BLaER1 treated with 17β-estradiol and CSF1 and Interleukin-3, amounts not matched to agents 10 nM and 100 nM (cell line): ENCODE data around the gene UBE2A.

Experiments
- H3K27ac ChIP-seq, 11 experiments: shearing (Covaris generic); formaldehyde crosslinking; 2 replicates each; pipeline ENCODE4 v1.8.1; 2022
- H3K27me3 ChIP-seq, 11 experiments: shearing (Covaris generic); formaldehyde crosslinking; 2 replicates each; pipeline ENCODE4 v1.8.1; 2022
- H3K36me3 ChIP-seq, 11 experiments: shearing (Covaris generic); formaldehyde crosslinking; 2 replicates each; pipeline ENCODE4 v1.8.1; 2022
- H3K4me1 ChIP-seq, 10 experiments: shearing (Covaris generic); formaldehyde crosslinking; 2 replicates each; pipeline ENCODE4 v1.8.1; 2022
- H3K4me2 ChIP-seq, 11 experiments: shearing (Covaris generic); formaldehyde crosslinking; 2 replicates each; pipeline ENCODE4 v1.8.1; 2022
- H3K4me3 ChIP-seq, 10 experiments: shearing (Covaris generic); formaldehyde crosslinking; 2 replicates each; pipeline ENCODE4 v1.8.1; 2022
- H3K9ac ChIP-seq, 11 experiments: shearing (Covaris generic); formaldehyde crosslinking; 2 replicates each; pipeline ENCODE4 v1.8.1; 2022
- H3K9me3 ChIP-seq, 11 experiments: shearing (Covaris generic); formaldehyde crosslinking; replicated peaks in 1 of 11; 2 replicates each; pipeline ENCODE4 v1.8.1; 2022
- H4K20me1 ChIP-seq, 11 experiments: shearing (Covaris generic); formaldehyde crosslinking; 2 replicates each; pipeline ENCODE4 v1.8.1; 2022
- Cebpa-rat ChIP-seq, 11 experiments: shearing (Covaris generic); IDR thresholded peaks; 2 replicates each; pipeline ENCODE4 v1.8.1; 2022

The UBE2A gene

GRCh38 chrX:119565107-119565663 is 9.2 kb upstream of the UBE2A start, which contains the start of gene STEEP1:
STEEP1 (minus strand) TSS chrX:119565409; CDS start chrX:119565355, 54 bp downstream.
- Histone ChIP-seq H3K9ac (peak within 1 kb of the TSS; percentile 76 to 85 (median 81)), H3K4me1 (peaks cover 0 to 13% (median 7%) of the 10 kb centered on the region in 10 experiments; a peak in 7 of 20 replicates), H3K27me3 (no peaks in the 10 kb centered on the region), H3K27ac (peak within 1 kb of the TSS; percentile 55 to 75 (median 65); a peak in 21 of 22 replicates), H3K4me3 (peak within 1 kb of the TSS; percentile 62 to 80 (median 72)), H4K20me1 (peaks cover 0 to 11% (median 0%) of the 10 kb centered on the region in 11 experiments; a peak in 4 of 22 replicates), H3K36me3 (peaks cover 0 to 16% (median 1%) of the 10 kb centered on the region in 11 experiments; a peak in 11 of 22 replicates), H3K4me2 (peak within 1 kb of the TSS; percentile 68 to 83 (median 74)), H3K9me3 (no peaks in the 10 kb centered on the region)
- TF ChIP-seq Cebpa-rat (IDR thresholded peaks at IDR 0.05), result no peak

DNA sequence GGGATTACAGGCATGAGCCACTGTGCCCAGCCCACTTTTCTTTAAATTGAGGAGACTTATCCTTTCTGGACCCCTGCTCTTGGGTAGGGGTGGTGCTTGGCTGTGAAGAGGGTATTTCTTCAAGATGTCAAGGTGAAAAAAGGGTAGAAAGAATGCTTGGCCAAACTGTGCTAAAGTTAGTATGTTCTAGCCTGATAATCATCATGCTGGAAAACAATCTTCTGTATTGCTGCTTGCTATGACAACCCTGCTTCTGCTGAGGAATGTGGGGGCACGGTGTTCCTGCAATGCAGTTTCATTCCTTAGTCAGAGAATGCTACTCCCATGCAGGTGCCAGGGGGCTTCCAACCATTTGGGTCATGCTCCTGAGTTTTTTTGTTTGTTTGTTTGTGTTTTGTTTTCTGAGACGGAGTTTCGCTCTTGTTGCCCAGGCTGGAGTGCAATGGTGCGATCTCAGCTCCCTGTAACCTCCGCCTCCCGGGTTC is 4.0 kb upstream of the UBE2A start:
- no peak for TF ChIP-seq Cebpa-rat (IDR thresholded peaks at IDR 0.05)
- Histone ChIP-seq H3K4me3 (no peak overlapping the region), H3K27ac (no peak overlapping the region), H4K20me1 (peaks cover 0 to 8% (median 4%) of the 10 kb centered on the region in 11 experiments; a peak in 16 of 22 replicates), H3K36me3 (no peaks in the 10 kb centered on the region), H3K27me3 (no peaks in the 10 kb centered on the region), H3K9ac (no peak overlapping the region), H3K4me1 (peaks cover 6 to 10% (median 9%) of the 10 kb centered on the region in 10 experiments; a peak in 19 of 20 replicates), H3K9me3 (peaks cover 0 to 13% (median 7%) of the 10 kb centered on the region in 11 experiments; a peak in 9 of 22 replicates), H3K4me2 (no peak overlapping the region)

GRCh38 chrX:119573222-119573621 is 1.1 kb upstream of the UBE2A start:
- no peaks in the 10 kb centered on the region for H3K27me3 ChIP-seq
- peak overlapping the region; percentile 54 to 78 (median 72) for H3K4me2 ChIP-seq

DNA sequence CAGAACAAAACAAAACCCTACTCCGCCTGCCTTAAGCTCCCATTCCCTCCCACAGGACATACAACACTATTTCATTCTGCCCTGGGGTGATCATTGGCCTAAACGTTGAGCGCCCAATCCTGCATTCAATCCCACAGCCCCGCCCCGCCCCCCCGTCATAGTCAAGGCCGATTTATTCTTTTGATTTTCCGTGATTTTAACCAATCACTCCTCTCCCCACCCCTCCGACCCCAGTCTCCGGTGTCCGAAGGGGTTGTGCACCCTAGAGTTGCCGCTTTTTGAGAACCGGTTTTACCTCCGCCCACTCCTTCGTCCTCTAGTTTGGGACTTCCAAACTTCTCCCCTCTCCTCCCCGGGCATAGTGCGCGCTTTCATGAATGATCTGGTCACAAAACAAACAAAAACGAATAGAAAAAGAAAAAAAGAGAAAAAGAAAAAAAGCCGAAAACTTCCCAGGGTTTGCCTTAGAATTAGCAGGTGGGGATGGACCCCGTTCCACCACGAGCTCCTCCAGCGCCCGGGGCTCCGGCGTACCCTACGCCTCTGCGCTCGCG is 446 bp upstream of the UBE2A start:
- Histone ChIP-seq H4K20me1 (peaks cover 0 to 28% (median 10%) of the 10 kb centered on the region in 11 experiments; a peak in 17 of 22 replicates), H3K36me3 (peaks cover 0 to 15% (median 4%) of the 10 kb centered on the region in 11 experiments; a peak in 8 of 22 replicates), H3K9me3 (peaks cover 0 to 13% (median 7%) of the 10 kb centered on the region in 11 experiments; a peak in 9 of 22 replicates), H3K4me2 (peak overlapping the region; percentile 54 to 78 (median 72)), H3K4me1 (peaks cover 11 to 25% (median 18%) of the 10 kb centered on the region in 10 experiments), H3K4me3 (peak overlapping the region; percentile 61 to 79 (median 71)), H3K9ac (peak overlapping the region; percentile 82 to 94 (median 88)), H3K27ac (peak overlapping the region in 10 of 11 experiments; percentile 48 to 88 (median 81); a peak in 17 of 22 replicates), H3K27me3 (no peaks in the 10 kb centered on the region)
- no peak for TF ChIP-seq Cebpa-rat (IDR thresholded peaks at IDR 0.05)

More at GRCh38 chrX:119573222-119573621, 1.1 kb upstream of the UBE2A start:
- peaks cover 11 to 25% (median 18%) of the 10 kb centered on the region in 10 experiments for H3K4me1 ChIP-seq
- H3K36me3 ChIP-seq, result peaks cover 0 to 15% (median 4%) of the 10 kb centered on the region in 11 experiments; a peak in 8 of 22 replicates
- peaks cover 0 to 28% (median 10%) of the 10 kb centered on the region in 11 experiments; a peak in 17 of 22 replicates for H4K20me1 ChIP-seq
- peak overlapping the region; percentile 61 to 79 (median 71) for H3K4me3 ChIP-seq
- H3K9ac ChIP-seq, result peak overlapping the region; percentile 82 to 94 (median 88); a peak in 18 of 22 replicates
- H3K27ac ChIP-seq, result peak overlapping the region in 4 of 11 experiments; percentile 5 to 88 (median 57); a peak in 1 of 22 replicates
- H3K9me3 ChIP-seq, result peaks cover 0 to 13% (median 7%) of the 10 kb centered on the region in 11 experiments; a peak in 9 of 22 replicates
- no peak for TF ChIP-seq Cebpa-rat (IDR thresholded peaks at IDR 0.05)

GRCh38 chrX:119579414-119579813 is 5.1 kb downstream of the UBE2A start:
- H3K4me2 ChIP-seq, result no peak overlapping the region

DNA sequence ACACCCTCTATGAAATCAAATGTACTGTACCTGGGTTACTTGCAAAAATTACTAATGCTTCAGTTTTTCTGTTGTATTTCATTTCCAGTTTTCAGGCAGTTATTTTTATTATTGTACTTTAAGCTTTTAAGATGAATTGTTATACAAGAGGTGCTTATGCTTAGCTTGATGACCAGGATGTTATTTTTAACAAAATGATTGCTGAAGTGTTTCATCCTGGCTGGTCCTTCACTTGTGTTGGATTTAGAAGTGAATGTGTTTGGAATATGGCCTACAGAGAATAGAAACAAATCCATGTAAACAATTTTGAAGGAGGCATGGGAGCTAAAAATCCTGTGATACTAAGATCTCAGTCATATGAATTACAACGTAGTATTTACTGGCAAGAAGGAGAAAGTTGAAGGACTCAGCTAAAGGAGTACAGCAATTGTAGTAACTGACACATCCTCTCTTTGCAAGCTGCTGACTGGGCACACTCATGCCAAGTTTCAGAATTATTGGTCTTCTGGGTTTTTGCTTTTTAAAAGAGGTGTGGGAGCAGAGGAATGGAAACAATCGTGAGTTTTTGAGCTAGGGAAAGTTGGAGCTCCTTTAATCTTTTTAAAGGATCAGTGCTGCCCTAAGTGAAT is 9.2 kb downstream of the UBE2A start:
- Histone ChIP-seq H3K4me2 (peak overlapping the region in 1 of 11 experiments; percentile 13; a peak in 1 of 22 replicates), H3K27ac (no peak overlapping the region)
- no peak for TF ChIP-seq Cebpa-rat (IDR thresholded peaks at IDR 0.05)

More at GRCh38 chrX:119579414-119579813, 5.1 kb downstream of the UBE2A start:
- H3K36me3 ChIP-seq, result peaks cover 0 to 35% (median 10%) of the 10 kb centered on the region in 11 experiments; a peak in 11 of 22 replicates
- peaks cover 4 to 19% (median 11%) of the 10 kb centered on the region in 10 experiments; a peak in 19 of 20 replicates for H3K4me1 ChIP-seq
- H3K4me3 ChIP-seq, result no peak overlapping the region
- H3K9me3 ChIP-seq, result peaks cover 0 to 8% (median 4%) of the 10 kb centered on the region in 11 experiments; a peak in 9 of 22 replicates
- no peak overlapping the region for H3K27ac ChIP-seq
- peaks cover 0 to 7% (median 0%) of the 10 kb centered on the region in 11 experiments; a peak in 4 of 22 replicates for H3K27me3 ChIP-seq
- TF ChIP-seq Cebpa-rat (IDR thresholded peaks at IDR 0.05), result no peak
- H4K20me1 ChIP-seq, result peaks cover 6 to 44% (median 10%) of the 10 kb centered on the region in 11 experiments; a peak in 17 of 22 replicates
- H3K9ac ChIP-seq, result no peak overlapping the region

GRCh38 chrX:119589810-119590209 is 15.4 kb downstream of the UBE2A start:
- Histone ChIP-seq H3K27ac (no peak overlapping the region), H3K4me2 (no peak overlapping the region), H3K9ac (no peak overlapping the region), H3K4me3 (no peak overlapping the region), H3K4me1 (no peaks in the 10 kb centered on the region), H3K9me3 (no peaks in the 10 kb centered on the region), H3K36me3 (peaks cover 19 to 72% (median 63%) of the 10 kb centered on the region in 11 experiments; a peak in 20 of 22 replicates), H4K20me1 (peaks cover 0 to 19% (median 0%) of the 10 kb centered on the region in 11 experiments; a peak in 5 of 22 replicates), H3K27me3 (no peaks in the 10 kb centered on the region)
- TF ChIP-seq Cebpa-rat (IDR thresholded peaks at IDR 0.05), result no peak

More for the DNA sequence above, 9.2 kb downstream of the UBE2A start:
- Histone ChIP-seq H3K27me3 (peaks cover 0 to 7% (median 0%) of the 10 kb centered on the region in 11 experiments; a peak in 4 of 22 replicates), H3K4me1 (peaks cover 0 to 13% (median 0%) of the 10 kb centered on the region in 10 experiments; a peak in 3 of 20 replicates), H4K20me1 (peaks cover 0 to 27% (median 5%) of the 10 kb centered on the region in 11 experiments; a peak in 5 of 22 replicates), H3K4me3 (no peak overlapping the region), H3K9me3 (no peaks in the 10 kb centered on the region), H3K9ac (0 out of 22 replicates have a peak overlapping the region, but pooled peaks of 1 of the 11 experiments have one; percentile 5), H3K36me3 (peaks cover 0 to 45% (median 13%) of the 10 kb centered on the region in 11 experiments; a peak in 11 of 22 replicates)

GRCh38 chrX:119602701-119603255 is 28.4 kb downstream of the UBE2A start:
- TF ChIP-seq Cebpa-rat (IDR thresholded peaks at IDR 0.05), result no peak
- peaks cover 0 to 77% (median 55%) of the 10 kb centered on the region in 11 experiments; a peak in 19 of 22 replicates for H4K20me1 ChIP-seq
- H3K27me3 ChIP-seq, result no peaks in the 10 kb centered on the region
- no peak overlapping the region for H3K9ac ChIP-seq
- peaks cover 5 to 30% (median 14%) of the 10 kb centered on the region in 10 experiments; a peak in 16 of 20 replicates for H3K4me1 ChIP-seq
- no peaks in the 10 kb centered on the region for H3K9me3 ChIP-seq
- H3K36me3 ChIP-seq, result peaks cover 0 to 24% (median 13%) of the 10 kb centered on the region in 11 experiments; a peak in 18 of 22 replicates
- no peak overlapping the region for H3K4me3 ChIP-seq
- no peak overlapping the region for H3K27ac ChIP-seq
- H3K4me2 ChIP-seq, result no peak overlapping the region
